Muscle of back (tissue), 11 donors: Measurements from ENCODE around the gene ID2. TPM values are rescaled to one million over a fixed set of nuclear protein-coding genes. Genes with fewer than 3 reads are reported as not detected.
"Not testable (repeated sequence)": the region's sequence is repeated elsewhere in the genome, so short reads cannot be mapped to it uniquely, and the experiment has no call there.

Source experiments
- DNase-seq, 3 donors: peaks; one replicate each; pipeline versions ENCODE4 v3.0.0 to v3.0.0-alpha.2; 2013
- polyA plus RNA-seq, 10 donors: library from polyadenylated mRNA; unstranded; fragments of 120-200 nt; gene quantifications; one replicate each; pipeline ENCODE4 v1.2.1, GENCODE V29; 2013; ENCODE audit not compliant: insufficient read length in 10 of 10

Gene ID2
- polyA plus RNA-seq, 10 donors: 22.3 to 76.4 (median 36.7) TPM

GRCh38 chr2:8729101-8729500, 47.2 kb downstream of the ID2 start:
- not testable (repeated sequence) for DNase-seq

- no peak for DNase-seq
These were observed 48.1 kb downstream of the ID2 start for GRCh38 chr2:8729939-8730338.

GRCh38 chr2:8732601-8733000, 50.7 kb downstream of the ID2 start:
- no peak for DNase-seq

Other genes with a start within 250 kb of the ID2 start
- 10 to 100 TPM; 52.0 to 84.9 (median 64.1) TPM for gene KIDINS220, start 155.6 kb downstream of the ID2 start, polyA plus RNA-seq